ENCODE results near the gene KPNA6. TPM values are rescaled to one million over a fixed set of nuclear protein-coding genes. Genes with fewer than 3 reads are reported as not detected.

The KPNA6 gene
- polyA plus RNA-seq, 6 donors from 2014 or later: 10.3 to 35.2 (median 25.8) TPM

Other genes starting within 250 kb of the KPNA6 start
- 100 to 1,000 TPM; 251 to 474 (median 307) TPM for gene PTP4A2, start 169.7 kb upstream of the KPNA6 start, polyA plus RNA-seq (ENCODE audit: low read depth in 6 of 6)
- 100 to 1,000 TPM in 5 of 6 donors, 10 to 100 TPM in 1; 96.3 to 134 (median 115) TPM for gene KHDRBS1, start 94.2 kb upstream of the KPNA6 start, polyA plus RNA-seq (ENCODE audit: low read depth in 6 of 6)
- gene TMEM39B, start 35.1 kb upstream of the KPNA6 start, polyA plus RNA-seq (ENCODE audit: low read depth in 6 of 6): 1 to 10 TPM; 2.1 to 6.6 (median 4.1) TPM
- gene TXLNA, start 71.6 kb downstream of the KPNA6 start, polyA plus RNA-seq (ENCODE audit: low read depth in 6 of 6): 10 to 100 TPM; 12.0 to 29.8 (median 20.6) TPM
- 10 to 100 TPM in 5 of 6 donors, 1 to 10 TPM in 1; 9.1 to 14.5 (median 12.3) TPM for gene CCDC28B, start 92.5 kb downstream of the KPNA6 start, polyA plus RNA-seq (ENCODE audit: low read depth in 6 of 6)
- gene IQCC, start 97.6 kb downstream of the KPNA6 start, polyA plus RNA-seq (ENCODE audit: low read depth in 6 of 6): 1 to 10 TPM in 3 of 6 donors, under 1 TPM in 2, not detected in 1; 0.75 to 2.3 (median 1.4) TPM
- under 1 TPM in 2 of 6 donors, not detected in 4; 0.13 to 0.36 TPM for gene DCDC2B, start 101.0 kb downstream of the KPNA6 start, polyA plus RNA-seq (ENCODE audit: low read depth in 6 of 6)
- 10 to 100 TPM in 4 of 6 donors, 1 to 10 TPM in 1, not detected in 1; 6.8 to 12.0 (median 10.9) TPM for gene TMEM234, start 114.3 kb downstream of the KPNA6 start, polyA plus RNA-seq (ENCODE audit: low read depth in 6 of 6)
- 100 to 1,000 TPM; 152 to 251 (median 180) TPM for gene EIF3I, start 114.4 kb downstream of the KPNA6 start, polyA plus RNA-seq (ENCODE audit: low read depth in 6 of 6)
- under 1 TPM in 1 of 6 donors, not detected in 5; 0.42 TPM for gene FAM167B, start 139.2 kb downstream of the KPNA6 start, polyA plus RNA-seq (ENCODE audit: low read depth in 6 of 6)
- 100 to 1,000 TPM in 1 of 6 donors, 10 to 100 TPM in 5; 57.7 to 124 (median 61.1) TPM for gene LCK, start 143.2 kb downstream of the KPNA6 start, polyA plus RNA-seq (ENCODE audit: low read depth in 6 of 6)
- gene HDAC1, start 184.0 kb downstream of the KPNA6 start, polyA plus RNA-seq (ENCODE audit: low read depth in 6 of 6): 100 to 1,000 TPM; 179 to 253 (median 204) TPM
- gene MARCKSL1, start 228.2 kb downstream of the KPNA6 start, polyA plus RNA-seq (ENCODE audit: low read depth in 6 of 6): 100 to 1,000 TPM; 171 to 297 (median 207) TPM

Data from naive B cell (primary cell).